Stimulated activated CD8-positive, alpha-beta memory T cell treated with anti-CD3 and anti-CD28 coated beads, Interleukin-4, amount 100 ng/mL, for 24 hours (primary cell): ENCODE measurements around the gene GRAP.
A peak's percentile ranks its signal among the peaks of the same experiment; 100 is the strongest.

Experiments used
- DNase-seq: peaks from one replicate; pipeline ENCODE4 v3.0.0-alpha.2; 2020; ENCODE audit warnings: low read depth

Gene GRAP

GRCh38 chr17:19017804-19018599 lies 28.8 kb downstream of the GRAP start:
- no peak for DNase-seq

- DNase-seq, result no peak
Observed at GRCh38 chr17:19017401-19017800, 29.4 kb downstream of the GRAP start.

GRCh38 chr17:19016881-19017280 lies 29.9 kb downstream of the GRAP start:
- no peak for DNase-seq

- DNase-seq, result no peak
Observed at GRCh38 chr17:19016297-19016696, 30.5 kb downstream of the GRAP start.

GRCh38 chr17:19015428-19015827 lies 31.3 kb downstream of the GRAP start:
- no peak for DNase-seq

GRCh38 chr17:19014628-19015215 lies 32.0 kb downstream of the GRAP start:
- no peak for DNase-seq

- DNase-seq, result no peak
Observed at GRCh38 chr17:19013806-19014627, 32.7 kb downstream of the GRAP start.

- no peak for DNase-seq
Observed at GRCh38 chr17:19013226-19013625, 33.5 kb downstream of the GRAP start.

GRCh38 chr17:19012171-19013080 lies 34.3 kb downstream of the GRAP start:
- no peak for DNase-seq

- DNase-seq, result no peak
Observed at GRCh38 chr17:19011581-19011980, 35.2 kb downstream of the GRAP start.

GRCh38 chr17:19010729-19011505 lies 35.8 kb downstream of the GRAP start:
- no peak for DNase-seq

- no peak for DNase-seq
Observed at GRCh38 chr17:19009970-19010369, 36.8 kb downstream of the GRAP start.

- no peak for DNase-seq
Observed at GRCh38 chr17:19006698-19007097, 40.1 kb downstream of the GRAP start.

- DNase-seq, result no peak
Observed at GRCh38 chr17:19005789-19006430, 40.8 kb downstream of the GRAP start.

- DNase-seq, result no peak
Observed at GRCh38 chr17:19005137-19005773, 41.5 kb downstream of the GRAP start.

- DNase-seq, result peak; percentile 86
Observed at GRCh38 chr17:19004421-19005136, 42.2 kb downstream of the GRAP start, which contains the start of gene FAM83G. Gene FAM83G (minus strand): TSS chr17:19004764. CDS start chr17:19004041, 723 bp downstream.

- peak; percentile 34 for DNase-seq
Observed at GRCh38 chr17:19003543-19004420, 43.0 kb downstream of the GRAP start.
